ENCODE results near the gene MIP.
"Not testable (repeated sequence)": the region's sequence is repeated elsewhere in the genome, so short reads cannot be mapped to it uniquely, and the experiment has no call there.

The MIP gene

GRCh38 chr12:56462565-56462964, 8.1 kb upstream of the MIP start:
- no peak for DNase-seq

- no peak for DNase-seq
These were observed 7.0 kb upstream of the MIP start for GRCh38 chr12:56461235-56462159.

- DNase-seq = no peak
These were observed 3.4 kb upstream of the MIP start for GRCh38 chr12:56457817-56458216.

- DNase-seq = no peak
These were observed 3.3 kb downstream of the MIP start for GRCh38 chr12:56451147-56451546.

GRCh38 chr12:56450241-56450640, 4.2 kb downstream of the MIP start:
- no peak for DNase-seq

- DNase-seq = no peak
These were observed 4.9 kb downstream of the MIP start for GRCh38 chr12:56449622-56449984.

GRCh38 chr12:56448860-56449621, 5.4 kb downstream of the MIP start, which contains the start of gene TIMELESS:
Gene TIMELESS (minus strand): TSS chr12:56449426. CDS start chr12:56434170, 15,256 bp downstream.
- peak; percentile 91 for DNase-seq

GRCh38 chr12:56443208-56443607, 11.2 kb downstream of the MIP start:
- not testable (repeated sequence) for DNase-seq

- no peak for DNase-seq
These were observed 16.9 kb downstream of the MIP start for GRCh38 chr12:56437430-56438176.

- DNase-seq = no peak
These were observed 19.6 kb downstream of the MIP start for GRCh38 chr12:56434828-56435227.

GRCh38 chr12:56431850-56432249, 22.6 kb downstream of the MIP start:
- DNase-seq = no peak

GRCh38 chr12:56431288-56431687, 23.2 kb downstream of the MIP start:
- no peak for DNase-seq

GRCh38 chr12:56425940-56426438, 28.5 kb downstream of the MIP start:
- no peak for DNase-seq

- no peak for DNase-seq
These were observed 29.3 kb downstream of the MIP start for GRCh38 chr12:56425193-56425592.

GRCh38 chr12:56420411-56420810, 34.0 kb downstream of the MIP start:
- DNase-seq = no peak

GRCh38 chr12:56417739-56418138, 36.7 kb downstream of the MIP start:
- no peak for DNase-seq

GRCh38 chr12:56414401-56414800, 40.1 kb downstream of the MIP start:
- DNase-seq = no peak

- DNase-seq = no peak
These were observed 41.1 kb downstream of the MIP start for GRCh38 chr12:56413392-56413791.

- DNase-seq = no peak
These were observed 42.4 kb downstream of the MIP start for GRCh38 chr12:56411781-56412639.

- no peak for DNase-seq
These were observed 43.7 kb downstream of the MIP start for GRCh38 chr12:56410768-56411167.

GRCh38 chr12:56408799-56409417, 45.5 kb downstream of the MIP start:
- DNase-seq = no peak

GRCh38 chr12:56404227-56404626, 50.2 kb downstream of the MIP start:
- DNase-seq = not testable (repeated sequence)
